ENCODE data around the gene TMCC1. TPM values are rescaled to one million over a fixed set of nuclear protein-coding genes. Genes with fewer than 3 reads are reported as not detected.
"Not testable (repeated sequence)": the region's sequence is repeated elsewhere in the genome, so short reads cannot be mapped to it uniquely, and the experiment has no call there.

TMCC1 gene
- polyA plus RNA-seq, 6 donors from 2014 or later: 4.0 to 7.4 (median 5.7) TPM

- ATAC-seq (ENCODE audit: low read depth in 2 of 2): no peak
- Mint-ChIP-seq H3K4me3 (no peak overlapping the region), H3K36me3 (peaks cover 12 to 13% of the 10 kb centered on the region in 2 donors), H3K27ac (no peak overlapping the region), H3K27me3 (no peaks in the 10 kb centered on the region), H3K9me3 (peaks cover 0 to 12% (median 3%) of the 10 kb centered on the region in 7 donors), H3K4me1 (peaks cover 6 to 12% (median 11%) of the 10 kb centered on the region in 3 donors)
- DNase-seq: no peak
Measured at GRCh38 chr3:129692743-129693142, 200.8 kb downstream of the TMCC1 start.

GRCh38 chr3:129690963-129691362 lies 202.5 kb downstream of the TMCC1 start:
- peak overlapping the region in 1 of 6 donors; percentile 22 for H3K27ac Mint-ChIP-seq
- ATAC-seq (ENCODE audit: low read depth in 2 of 2): no peak

GRCh38 chr3:129690406-129690805 lies 203.1 kb downstream of the TMCC1 start:
- ATAC-seq (ENCODE audit: low read depth in 2 of 2) (peak; percentile 100), DNase-seq (peak; percentile 70)
- Mint-ChIP-seq H3K27me3 (no peaks in the 10 kb centered on the region), H3K27ac (peak overlapping the region in 3 of 6 donors; percentile 11 to 40 (median 25)), H3K4me3 (peak overlapping the region in 1 of 8 donors; percentile 18), H3K4me1 (peaks cover 6 to 11% (median 9%) of the 10 kb centered on the region in 3 donors), H3K9me3 (no peaks in the 10 kb centered on the region), H3K36me3 (no peaks in the 10 kb centered on the region)

More at GRCh38 chr3:129690963-129691362, 202.5 kb downstream of the TMCC1 start:
- DNase-seq: no peak
- Mint-ChIP-seq H3K27me3 (no peaks in the 10 kb centered on the region), H3K36me3 (peaks cover 2 to 4% of the 10 kb centered on the region in 2 donors), H3K9me3 (peaks cover 0 to 2% (median 0%) of the 10 kb centered on the region in 7 donors), H3K4me3 (no peak overlapping the region), H3K4me1 (peaks cover 6 to 11% (median 9%) of the 10 kb centered on the region in 3 donors)

DNA sequence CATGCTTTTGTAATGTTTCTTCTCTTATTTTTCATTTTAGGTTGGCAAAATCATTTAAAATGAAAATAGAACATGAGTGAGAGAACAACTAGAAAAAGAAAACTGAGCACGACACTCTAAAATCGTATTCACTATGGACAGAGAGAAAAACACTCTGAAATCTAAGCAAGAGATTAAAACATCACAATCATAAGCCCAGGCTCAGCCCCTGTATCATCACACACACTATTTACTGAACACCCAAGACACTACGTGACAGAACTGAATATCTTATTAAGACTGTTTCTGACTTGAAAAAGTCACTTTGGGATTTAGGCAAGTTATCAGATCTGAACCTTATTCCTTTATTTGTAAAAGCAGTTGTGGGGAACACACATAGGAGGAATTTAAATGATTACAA lies 204.5 kb downstream of the TMCC1 start:
- Mint-ChIP-seq H3K27ac (no peak overlapping the region), H3K36me3 (no peaks in the 10 kb centered on the region), H3K4me3 (no peak overlapping the region), H3K27me3 (no peaks in the 10 kb centered on the region), H3K4me1 (peaks cover 6 to 14% (median 9%) of the 10 kb centered on the region in 3 donors), H3K9me3 (no peaks in the 10 kb centered on the region)
- ATAC-seq (ENCODE audit: low read depth in 2 of 2) (no peak), DNase-seq (no peak)

DNA sequence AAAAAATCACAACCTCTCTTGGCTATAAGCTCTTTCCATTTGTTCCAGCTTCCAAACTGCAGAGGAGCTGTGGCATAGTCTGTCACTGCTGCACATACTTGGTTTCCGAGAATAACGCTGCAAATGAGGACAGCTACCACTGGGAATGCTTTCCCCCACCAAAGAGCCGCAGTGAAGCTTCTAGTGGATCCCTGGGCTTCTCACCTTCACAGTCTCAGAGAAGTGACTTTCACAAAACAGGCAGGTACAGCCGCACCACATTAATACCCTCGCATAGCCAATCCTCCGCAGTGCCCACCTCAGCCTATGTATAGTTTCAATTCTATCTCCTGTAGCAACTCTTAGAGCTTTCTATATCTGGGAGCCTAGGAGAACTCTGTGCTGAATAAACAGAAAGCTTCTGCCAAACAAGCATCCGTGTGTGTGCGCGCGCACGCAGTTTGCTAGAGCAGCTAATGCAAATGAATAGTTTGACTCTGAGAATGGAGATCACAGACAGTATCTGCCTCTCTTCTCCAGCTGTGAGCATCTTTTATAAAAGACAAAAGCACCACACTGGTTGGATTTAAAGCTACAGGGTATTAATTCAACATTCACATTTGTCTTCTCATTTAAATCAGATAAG lies 205.1 kb downstream of the TMCC1 start:
- Mint-ChIP-seq H3K36me3 (no peaks in the 10 kb centered on the region), H3K27me3 (no peaks in the 10 kb centered on the region), H3K9me3 (no peaks in the 10 kb centered on the region), H3K4me1 (peaks cover 6 to 15% (median 9%) of the 10 kb centered on the region in 3 donors), H3K27ac (peak overlapping the region in 1 of 6 donors; percentile 27), H3K4me3 (no peak overlapping the region)
- ATAC-seq (ENCODE audit: low read depth in 2 of 2) (no peak), DNase-seq (no peak)

- H3K36me3 Mint-ChIP-seq: no peaks in the 10 kb centered on the region
- peaks cover 6 to 15% (median 9%) of the 10 kb centered on the region in 3 donors for H3K4me1 Mint-ChIP-seq
- H3K9me3 Mint-ChIP-seq: no peaks in the 10 kb centered on the region
- DNase-seq: no peak
- H3K27me3 Mint-ChIP-seq: no peaks in the 10 kb centered on the region
- no peak overlapping the region for H3K4me3 Mint-ChIP-seq
- H3K27ac Mint-ChIP-seq: peak overlapping the region in 1 of 6 donors; percentile 4
- ATAC-seq (ENCODE audit: low read depth in 2 of 2): no peak
Measured at GRCh38 chr3:129687586-129688125, 205.9 kb downstream of the TMCC1 start.

DNA sequence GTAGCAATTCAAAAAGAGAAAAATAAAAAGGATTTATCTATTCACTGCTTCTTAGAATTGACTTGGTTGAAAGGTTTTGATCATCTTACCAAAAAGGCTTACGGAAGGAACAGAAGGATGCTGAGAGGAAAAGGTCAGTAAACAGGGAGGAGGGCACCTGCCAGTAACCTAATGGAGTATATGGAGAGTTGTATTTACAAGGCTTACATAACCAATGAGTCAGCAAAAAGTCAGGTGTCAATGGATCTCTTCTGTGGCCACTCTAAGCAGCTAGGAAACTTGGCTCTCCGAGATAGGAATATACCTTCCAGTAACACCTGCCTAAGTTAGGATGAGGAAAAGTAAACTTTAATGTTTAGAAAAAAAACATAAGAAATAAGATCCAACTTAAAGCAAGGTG lies 206.6 kb downstream of the TMCC1 start:
- no peak overlapping the region for H3K4me3 Mint-ChIP-seq
- no peaks in the 10 kb centered on the region for H3K9me3 Mint-ChIP-seq
- H3K27me3 Mint-ChIP-seq: no peaks in the 10 kb centered on the region

GRCh38 chr3:129684270-129684669 lies 209.2 kb downstream of the TMCC1 start:
- H3K27ac Mint-ChIP-seq: peak overlapping the region in 1 of 6 donors; percentile 32
- peaks cover 4 to 10% (median 4%) of the 10 kb centered on the region in 3 donors for H3K4me1 Mint-ChIP-seq
- H3K9me3 Mint-ChIP-seq: no peaks in the 10 kb centered on the region
- H3K36me3 Mint-ChIP-seq: no peaks in the 10 kb centered on the region
- H3K27me3 Mint-ChIP-seq: no peaks in the 10 kb centered on the region
- DNase-seq: no peak
- ATAC-seq (ENCODE audit: low read depth in 2 of 2): no peak
- H3K4me3 Mint-ChIP-seq: no peak overlapping the region

More for the DNA sequence above, 206.6 kb downstream of the TMCC1 start:
- no peak for ATAC-seq (ENCODE audit: low read depth in 2 of 2)
- H3K4me1 Mint-ChIP-seq: peaks cover 6 to 15% (median 9%) of the 10 kb centered on the region in 3 donors
- no peak for DNase-seq
- H3K36me3 Mint-ChIP-seq: no peaks in the 10 kb centered on the region
- no peak overlapping the region for H3K27ac Mint-ChIP-seq

DNA sequence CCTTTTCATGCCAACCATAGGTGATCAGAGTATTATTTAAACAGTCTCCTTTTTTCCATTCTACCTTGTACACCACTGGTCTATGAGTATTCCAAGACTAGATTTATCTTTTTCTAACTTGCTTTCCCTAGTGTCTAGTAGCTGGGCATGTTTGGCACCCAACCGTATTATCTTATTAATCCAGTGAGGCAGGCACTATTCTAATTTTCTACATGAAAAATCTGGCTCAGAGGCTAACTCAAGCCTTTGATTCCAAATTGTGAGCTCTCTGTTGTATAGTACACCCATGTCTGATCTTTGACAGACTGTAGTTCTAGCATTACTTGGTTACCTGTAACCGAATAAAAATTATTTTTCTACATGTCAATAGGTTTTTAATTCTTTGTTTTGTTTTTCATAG lies 210.3 kb downstream of the TMCC1 start:
- Mint-ChIP-seq H3K9me3 (no peaks in the 10 kb centered on the region), H3K4me3 (no peak overlapping the region), H3K4me1 (peaks cover 4 to 10% (median 4%) of the 10 kb centered on the region in 3 donors), H3K27ac (no peak overlapping the region), H3K36me3 (no peaks in the 10 kb centered on the region), H3K27me3 (no peaks in the 10 kb centered on the region)
- DNase-seq (no peak), ATAC-seq (ENCODE audit: low read depth in 2 of 2) (no peak)

- H3K4me3 Mint-ChIP-seq: no peak overlapping the region
- no peaks in the 10 kb centered on the region for H3K9me3 Mint-ChIP-seq
- no peak overlapping the region for H3K27ac Mint-ChIP-seq
- DNase-seq (no peak), ATAC-seq (ENCODE audit: low read depth in 2 of 2) (no peak)
- no peaks in the 10 kb centered on the region for H3K27me3 Mint-ChIP-seq
- peaks cover 10 to 28% (median 23%) of the 10 kb centered on the region in 3 donors for H3K4me1 Mint-ChIP-seq
- no peaks in the 10 kb centered on the region for H3K36me3 Mint-ChIP-seq
Measured at GRCh38 chr3:129676985-129677384, 216.5 kb downstream of the TMCC1 start.

DNA sequence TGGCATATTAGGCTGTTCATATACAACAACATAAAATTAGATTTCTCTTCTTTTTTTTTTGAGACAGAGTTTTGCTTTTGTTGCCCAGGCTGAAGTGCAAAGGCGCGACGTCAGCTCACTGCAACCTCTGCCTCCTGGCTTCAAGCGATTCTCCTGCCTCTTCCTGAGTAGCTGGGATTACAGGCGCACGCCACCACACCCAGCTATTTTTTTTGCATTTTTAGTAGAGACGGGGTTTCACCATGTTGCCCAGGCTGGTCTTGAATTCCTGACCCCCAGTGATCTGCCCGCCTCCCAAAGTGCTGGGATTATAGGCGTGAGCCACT lies 218.8 kb downstream of the TMCC1 start:
- ATAC-seq (ENCODE audit: low read depth in 2 of 2); H3K4me3 Mint-ChIP-seq; H3K9me3 Mint-ChIP-seq; DNase-seq; H3K27me3 Mint-ChIP-seq: not testable (repeated sequence)
- peaks cover 11 to 13% of the 10 kb centered on the region in 2 donors for H3K36me3 Mint-ChIP-seq
- H3K27ac Mint-ChIP-seq: peak overlapping the region in 2 of 6 donors; percentile 28 to 38
- peaks cover 8 to 23% (median 22%) of the 10 kb centered on the region in 3 donors for H3K4me1 Mint-ChIP-seq

GRCh38 chr3:129673897-129674797 lies 219.4 kb downstream of the TMCC1 start:
- Mint-ChIP-seq H3K4me1 (peaks cover 6 to 23% (median 17%) of the 10 kb centered on the region in 3 donors), H3K36me3 (peaks cover 11 to 13% of the 10 kb centered on the region in 2 donors), H3K9me3 (no peaks in the 10 kb centered on the region), H3K27me3 (no peaks in the 10 kb centered on the region), H3K27ac (peak overlapping the region in 3 of 6 donors; percentile 11 to 24 (median 15)), H3K4me3 (no peak overlapping the region)
- DNase-seq (no peak), ATAC-seq (ENCODE audit: low read depth in 2 of 2) (peak; percentile 28 to 34)

GRCh38 chr3:129673012-129673411 lies 220.5 kb downstream of the TMCC1 start:
- Mint-ChIP-seq H3K9me3 (no peaks in the 10 kb centered on the region), H3K4me1 (peaks cover 6 to 23% (median 17%) of the 10 kb centered on the region in 3 donors), H3K36me3 (peaks cover 11 to 13% of the 10 kb centered on the region in 2 donors), H3K27ac (peak overlapping the region in 1 of 6 donors; percentile 36), H3K4me3 (no peak overlapping the region), H3K27me3 (no peaks in the 10 kb centered on the region)
- ATAC-seq (ENCODE audit: low read depth in 2 of 2) (no peak), DNase-seq (no peak)
